RWPE2 (cell line): ENCODE results near the gene PBX1.

Experiments
- ATAC-seq: fragments of 200-7000 bp; cut with Tn5 transposase; 3 replicates; pipeline ENCODE4 v1.9.1; 2021; ENCODE audit warnings: low read depth
- DNase-seq: peaks from one replicate; pipeline ENCODE4 v3.0.0-alpha.2; 2020; ENCODE audit warnings: low spot score
- H3K27ac ChIP-seq: fragments of 450-650 bp; 2 replicates; pipeline ENCODE4 v1.5.1; 2017; ENCODE audit warnings: mild to moderate bottlenecking; ENCODE audit not compliant: poor library complexity, severe bottlenecking
- H3K27me3 ChIP-seq: fragments of 250-450 bp; sonication (Bioruptor Pico); 2 replicates; pipeline ENCODE4 v1.5.1; 2021; ENCODE audit warnings: mild to moderate bottlenecking, moderate library complexity; ENCODE audit not compliant: insufficient read depth, poor library complexity, severe bottlenecking
- H3K36me3 ChIP-seq: fragments of 250-450 bp; sonication (Bioruptor Pico); 2 replicates; pipeline ENCODE4 v1.5.1; 2020; ENCODE audit warnings: low read depth, mild to moderate bottlenecking, moderate library complexity
- H3K4me1 ChIP-seq: fragments of 250-450 bp; sonication (Bioruptor Pico); 2 replicates; pipeline ENCODE4 v1.5.1; 2021; ENCODE audit warnings: mild to moderate bottlenecking, moderate library complexity; ENCODE audit not compliant: insufficient read depth, poor library complexity, severe bottlenecking
- H3K4me3 ChIP-seq: fragments of 250-450 bp; sonication (Bioruptor Pico); 2 replicates; pipeline ENCODE4 v1.5.1; 2021; ENCODE audit warnings: mild to moderate bottlenecking, moderate library complexity; ENCODE audit not compliant: severe bottlenecking
- H3K9me3 ChIP-seq: fragments of 250-450 bp; sonication (Bioruptor Pico); 2 replicates; pipeline ENCODE4 v1.5.1; 2021; ENCODE audit warnings: mild to moderate bottlenecking, moderate library complexity; ENCODE audit not compliant: severe bottlenecking
- CTCF ChIP-seq: fragments of 450-650 bp; IDR thresholded peaks from one replicate; pipeline ENCODE4 v1.5.1; 2017; ENCODE audit warnings: mild to moderate bottlenecking, moderate library complexity; ENCODE audit not compliant: poor library complexity, severe bottlenecking

The PBX1 gene

GRCh38 chr1:164739189-164739588 lies 180.2 kb downstream of the PBX1 start:
- ATAC-seq = no peak
- TF ChIP-seq CTCF = no peak
- Histone ChIP-seq H3K9me3 (no peaks in the 10 kb centered on the region), H3K36me3 (no peaks in the 10 kb centered on the region), H3K27me3 (no peaks in the 10 kb centered on the region), H3K4me3 (no peak overlapping the region), H3K4me1 (peaks cover 7% of the 10 kb centered on the region), H3K27ac (no peak overlapping the region)
- no peak for DNase-seq

GRCh38 chr1:164740000-164740526 lies 181.1 kb downstream of the PBX1 start:
- no peak for ATAC-seq
- no peaks in the 10 kb centered on the region for H3K36me3 ChIP-seq
- DNase-seq = no peak
- no peak for TF ChIP-seq CTCF
- H3K9me3 ChIP-seq = no peaks in the 10 kb centered on the region
- peaks cover 7% of the 10 kb centered on the region for H3K4me1 ChIP-seq
- H3K4me3 ChIP-seq = no peak overlapping the region
- H3K27ac ChIP-seq = no peak overlapping the region
- no peaks in the 10 kb centered on the region for H3K27me3 ChIP-seq

GRCh38 chr1:164742745-164743144 lies 183.8 kb downstream of the PBX1 start:
- DNase-seq (no peak), ATAC-seq (no peak)
- Histone ChIP-seq H3K27me3 (no peaks in the 10 kb centered on the region), H3K9me3 (no peaks in the 10 kb centered on the region), H3K36me3 (no peaks in the 10 kb centered on the region), H3K4me3 (no peak overlapping the region), H3K4me1 (peaks cover under 1% of the 10 kb centered on the region), H3K27ac (no peak overlapping the region)
- TF ChIP-seq CTCF = no peak

- H3K9me3 ChIP-seq = no peaks in the 10 kb centered on the region
- no peak for ATAC-seq
- H3K27me3 ChIP-seq = no peaks in the 10 kb centered on the region
- no peak for DNase-seq
- no peak overlapping the region for H3K4me3 ChIP-seq
- H3K36me3 ChIP-seq = no peaks in the 10 kb centered on the region
- no peak for TF ChIP-seq CTCF
- no peak overlapping the region for H3K27ac ChIP-seq
- H3K4me1 ChIP-seq = peaks cover 12% of the 10 kb centered on the region
These were observed 185.0 kb downstream of the PBX1 start for GRCh38 chr1:164743976-164744375.

GRCh38 chr1:164745736-164746135 lies 186.8 kb downstream of the PBX1 start:
- Histone ChIP-seq H3K27me3 (no peaks in the 10 kb centered on the region), H3K36me3 (no peaks in the 10 kb centered on the region), H3K4me1 (peaks cover 13% of the 10 kb centered on the region), H3K27ac (no peak overlapping the region), H3K9me3 (no peaks in the 10 kb centered on the region), H3K4me3 (no peak overlapping the region)
- DNase-seq (no peak), ATAC-seq (no peak)
- TF ChIP-seq CTCF = no peak
